ENCODE results near the gene FOXA1. TPM values are rescaled to one million over a fixed set of nuclear protein-coding genes. Genes with fewer than 3 reads are reported as not detected.

FOXA1 gene
- total RNA-seq, 1 experiment from 2014 or later, result 131 TPM

- no TSS peak for BruUV-seq (replicated peaks)
- TF ChIP-seq CTCF (IDR thresholded peaks at IDR 0.05; ENCODE audit: unreplicated experiment), result peak; percentile 76
- intact Hi-C loops (cut with micrococcal nuclease; ENCODE audit: unreplicated experiment), result loop anchor here (1.0 to 2.0 kb wide), 2 partner anchors 280 to 348 kb away; no protein-coding TSS in a partner anchor
- Mint-ChIP-seq H3K9me3 (ENCODE audit: low read depth, unreplicated experiment) (no peaks in the 10 kb centered on the region), H3K27ac (ENCODE audit: unreplicated experiment) (peak overlapping the region; percentile 98), H3K27me3 (ENCODE audit: unreplicated experiment) (no peaks in the 10 kb centered on the region), H3K4me1 (ENCODE audit: low read depth, unreplicated experiment) (peaks cover 7% of the 10 kb centered on the region), H3K4me3 (ENCODE audit: low read depth, unreplicated experiment) (peak overlapping the region; percentile 81), H3K36me3 (ENCODE audit: insufficient read depth, unreplicated experiment) (peaks cover 82% of the 10 kb centered on the region)
- CTCF ChIA-PET, result interaction anchor here (0.6 kb wide), 1 partner anchor 1271 kb away, joined by 3 read pairs; no protein-coding TSS in a partner anchor
- DNase-seq, result peak; percentile 83
Observed at GRCh38 chr14:37594238-37594970, 645 bp downstream of the FOXA1 start.

GRCh38 chr14:37593511-37594237, 1.4 kb downstream of the FOXA1 start:
- no peaks in the 10 kb centered on the region for H3K9me3 Mint-ChIP-seq (ENCODE audit: low read depth, unreplicated experiment)
- H3K4me1 Mint-ChIP-seq (ENCODE audit: low read depth, unreplicated experiment), result no peaks in the 10 kb centered on the region
- H3K27ac Mint-ChIP-seq (ENCODE audit: unreplicated experiment), result peak overlapping the region; percentile 98
- peak overlapping the region; percentile 81 for H3K4me3 Mint-ChIP-seq (ENCODE audit: low read depth, unreplicated experiment)
- no peaks in the 10 kb centered on the region for H3K27me3 Mint-ChIP-seq (ENCODE audit: unreplicated experiment)
- peaks cover 82% of the 10 kb centered on the region for H3K36me3 Mint-ChIP-seq (ENCODE audit: insufficient read depth, unreplicated experiment)
- DNase-seq, result no peak
- TF ChIP-seq CTCF (IDR thresholded peaks at IDR 0.05; ENCODE audit: unreplicated experiment), result no peak
- CTCF ChIA-PET, result no interaction called here
- intact Hi-C loops (cut with micrococcal nuclease; ENCODE audit: unreplicated experiment), result loop anchor here (1.0 to 2.0 kb wide), 2 partner anchors 281 to 347 kb away; no protein-coding TSS in a partner anchor
- TSS peak; percentile 42 for BruUV-seq (replicated peaks)

DNA sequence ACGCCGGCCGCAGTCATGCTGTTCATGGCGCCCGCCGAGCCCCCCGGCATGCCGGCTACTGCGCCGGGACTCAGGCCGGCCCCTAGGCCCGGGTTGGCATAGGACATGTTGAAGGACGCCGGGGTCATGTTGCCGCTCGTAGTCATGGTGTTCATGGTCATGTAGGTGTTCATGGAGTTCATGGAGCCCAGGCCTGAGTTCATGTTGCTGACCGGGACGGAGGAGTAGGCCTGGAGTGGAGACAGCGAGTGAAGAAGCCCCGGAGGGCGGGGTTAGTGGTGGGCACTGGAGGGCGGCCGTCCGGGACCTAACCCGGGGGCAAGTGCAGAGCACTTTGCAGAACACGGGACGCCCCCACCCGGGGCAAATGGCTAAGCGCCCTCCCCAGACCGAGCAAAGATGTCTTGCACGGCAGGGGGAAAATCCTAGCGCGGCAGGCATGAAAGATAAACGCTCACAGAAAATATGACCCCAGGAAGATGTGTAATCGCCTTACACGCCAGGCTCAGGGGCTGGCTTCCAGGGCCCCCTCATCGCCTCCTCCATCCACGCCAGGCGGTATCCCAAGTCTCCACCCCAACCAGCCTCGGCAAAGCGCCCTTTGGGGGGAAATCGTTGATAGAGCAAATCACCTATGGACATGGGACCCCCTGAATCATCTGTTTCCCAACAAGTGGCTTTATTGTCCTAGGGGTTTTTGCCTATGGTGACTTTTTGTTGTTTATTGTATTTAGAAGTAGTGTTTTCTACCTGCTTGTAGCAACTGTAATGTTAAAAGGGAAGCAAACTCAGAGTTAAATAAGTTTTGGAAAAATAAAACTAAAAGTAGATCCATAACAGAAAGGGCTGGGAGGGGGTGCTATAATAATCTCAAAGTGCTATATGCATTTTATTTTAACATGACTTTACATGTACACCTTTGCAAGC, 2.3 kb downstream of the FOXA1 start:
- no peak for TF ChIP-seq CTCF (IDR thresholded peaks at IDR 0.05; ENCODE audit: unreplicated experiment)
- H3K27me3 Mint-ChIP-seq (ENCODE audit: unreplicated experiment), result no peaks in the 10 kb centered on the region
- BruUV-seq (replicated peaks), result no TSS peak
- intact Hi-C loops (cut with micrococcal nuclease; ENCODE audit: unreplicated experiment), result no loop called here
- H3K4me1 Mint-ChIP-seq (ENCODE audit: low read depth, unreplicated experiment), result no peaks in the 10 kb centered on the region
- DNase-seq, result peak; percentile 61
- H3K4me3 Mint-ChIP-seq (ENCODE audit: low read depth, unreplicated experiment), result peak overlapping the region; percentile 81
- no peaks in the 10 kb centered on the region for H3K9me3 Mint-ChIP-seq (ENCODE audit: low read depth, unreplicated experiment)
- H3K36me3 Mint-ChIP-seq (ENCODE audit: insufficient read depth, unreplicated experiment), result peaks cover 90% of the 10 kb centered on the region
- peak overlapping the region; percentile 98 for H3K27ac Mint-ChIP-seq (ENCODE audit: unreplicated experiment)
- CTCF ChIA-PET, result no interaction called here

- peak overlapping the region; percentile 81 for H3K4me3 Mint-ChIP-seq (ENCODE audit: low read depth, unreplicated experiment)
- CTCF ChIA-PET, result interaction anchor here (0.6 to 1.5 kb wide), 4 partner anchors 29 to 345 kb away, joined by 3 to 13 read pairs (median 7); no protein-coding TSS in a partner anchor
- no peak for TF ChIP-seq CTCF (IDR thresholded peaks at IDR 0.05; ENCODE audit: unreplicated experiment)
Observed at GRCh38 chr14:37591941-37592481, 3.0 kb downstream of the FOXA1 start.

More at GRCh38 chr14:37591941-37592481, 3.0 kb downstream of the FOXA1 start:
- BruUV-seq (replicated peaks), result no TSS peak
- Mint-ChIP-seq H3K9me3 (ENCODE audit: low read depth, unreplicated experiment) (no peaks in the 10 kb centered on the region), H3K4me1 (ENCODE audit: low read depth, unreplicated experiment) (no peaks in the 10 kb centered on the region), H3K27me3 (ENCODE audit: unreplicated experiment) (no peaks in the 10 kb centered on the region), H3K36me3 (ENCODE audit: insufficient read depth, unreplicated experiment) (peaks cover 97% of the 10 kb centered on the region), H3K27ac (ENCODE audit: unreplicated experiment) (peak overlapping the region; percentile 98)
- DNase-seq, result peak; percentile 48
- intact Hi-C loops (cut with micrococcal nuclease; ENCODE audit: unreplicated experiment), result loop anchor here (2.0 kb wide), 1 partner anchor 171 kb away; no protein-coding TSS in a partner anchor

Data from Calu3 (cell line).